ENCODE results near the gene RNU6-7. TPM values are rescaled to one million over a fixed set of nuclear protein-coding genes. Genes with fewer than 3 reads are reported as not detected.

RNU6-7 gene
- polyA plus RNA-seq, 1 of the 3 experiments (the other 2 are of a cell fraction): not detected

DNA sequence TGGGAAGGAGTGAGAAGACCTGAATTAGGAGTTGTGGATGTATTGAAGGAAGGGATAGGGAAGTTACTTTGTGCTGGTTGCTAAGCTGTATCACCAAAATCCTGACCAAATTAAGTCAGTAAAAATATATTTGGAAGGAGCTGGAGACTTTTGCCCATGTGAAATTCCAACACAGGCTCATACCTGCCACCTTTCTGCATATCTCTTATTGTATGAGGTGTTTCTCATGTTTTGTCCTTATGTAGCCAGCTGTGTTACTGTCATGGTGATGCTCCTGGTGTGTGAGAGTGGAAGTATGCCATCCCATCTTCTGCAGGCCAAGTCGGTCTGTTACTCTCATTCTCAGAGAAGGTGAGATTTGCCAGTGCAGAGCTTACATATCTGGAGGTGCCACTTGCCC, 30.6 kb downstream of the RNU6-7 start:
- no peak overlapping the region for H3K4me2 ChIP-seq
- H3F3A ChIP-seq (replicated peaks; ENCODE audit: insufficient read depth): peaks cover 7% of the 10 kb centered on the region
- no peak for DNase-seq
- H3K27ac ChIP-seq (ENCODE audit: low read depth in 2 of 2, low read length in 1 of 2): no peak overlapping the region
- no peaks in the 10 kb centered on the region for H3K9me2 ChIP-seq
- no peaks in the 10 kb centered on the region for H4K20me1 ChIP-seq (ENCODE audit: insufficient read depth)
- no peaks in the 10 kb centered on the region for H3K9me3 ChIP-seq
- H3K4me3 ChIP-seq (ENCODE audit: low read depth in 2 of 2, low read length in 1 of 2): no peak overlapping the region
- H3K27me3 ChIP-seq (ENCODE audit: insufficient read depth): no peaks in the 10 kb centered on the region
- H3K36me3 ChIP-seq (replicated peaks in 1 of 2; ENCODE audit: control insufficient read depth in 1 of 2, insufficient read depth in 2 of 2, low read length in 1 of 2): no peaks in the 10 kb centered on the region
- TF ChIP-seq GATA2 (CRISPR knock-in tag; IDR thresholded peaks at IDR 0.05) (no peak), EP300 (IDR thresholded peaks at IDR 0.05; ENCODE audit: borderline replicate concordance in 1 of 2, low read depth in 1 of 2, low read length in 1 of 2) (no peak), FOXJ3 (CRISPR knock-in tag; IDR thresholded peaks at IDR 0.05) (no peak), SIN3A (IDR thresholded peaks at IDR 0.05; ENCODE audit: borderline replicate concordance, low read depth, low read length) (no peak), ELF1 (IDR thresholded peaks at IDR 0.05) (no peak), NFIC (IDR thresholded peaks at IDR 0.05; ENCODE audit: borderline replicate concordance) (no peak), TAF1 (IDR thresholded peaks at IDR 0.05; ENCODE audit: borderline replicate concordance, low read depth, low read length) (no peak), MXI1 (IDR thresholded peaks at IDR 0.05; ENCODE audit: low read depth, low read length) (no peak), NRF1 (IDR thresholded peaks at IDR 0.05; ENCODE audit: low read depth, low read length) (no peak), RCOR1 (IDR thresholded peaks at IDR 0.05; ENCODE audit: low read length) (no peak), ZBTB33 (IDR thresholded peaks at IDR 0.05; ENCODE audit: borderline replicate concordance, low read depth) (no peak), JUND (IDR thresholded peaks at IDR 0.05) (no peak), PBX3 (IDR thresholded peaks at IDR 0.05) (no peak), EZH2phosphoT487 (IDR thresholded peaks at IDR 0.05; ENCODE audit: borderline replicate concordance, low read depth) (no peak), FOXM1 (IDR thresholded peaks at IDR 0.05; ENCODE audit: low read depth) (no peak)
- TF ChIP-seq, protein P1, sequence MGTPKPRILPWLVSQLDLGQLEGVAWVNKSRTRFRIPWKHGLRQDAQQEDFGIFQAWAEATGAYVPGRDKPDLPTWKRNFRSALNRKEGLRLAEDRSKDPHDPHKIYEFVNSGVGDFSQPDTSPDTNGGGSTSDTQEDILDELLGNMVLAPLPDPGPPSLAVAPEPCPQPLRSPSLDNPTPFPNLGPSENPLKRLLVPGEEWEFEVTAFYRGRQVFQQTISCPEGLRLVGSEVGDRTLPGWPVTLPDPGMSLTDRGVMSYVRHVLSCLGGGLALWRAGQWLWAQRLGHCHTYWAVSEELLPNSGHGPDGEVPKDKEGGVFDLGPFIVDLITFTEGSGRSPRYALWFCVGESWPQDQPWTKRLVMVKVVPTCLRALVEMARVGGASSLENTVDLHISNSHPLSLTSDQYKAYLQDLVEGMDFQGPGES (IDR thresholded peaks at IDR 0.05; ENCODE audit: low read depth, low read length): no peak
- TF ChIP-seq, protein P2, sequence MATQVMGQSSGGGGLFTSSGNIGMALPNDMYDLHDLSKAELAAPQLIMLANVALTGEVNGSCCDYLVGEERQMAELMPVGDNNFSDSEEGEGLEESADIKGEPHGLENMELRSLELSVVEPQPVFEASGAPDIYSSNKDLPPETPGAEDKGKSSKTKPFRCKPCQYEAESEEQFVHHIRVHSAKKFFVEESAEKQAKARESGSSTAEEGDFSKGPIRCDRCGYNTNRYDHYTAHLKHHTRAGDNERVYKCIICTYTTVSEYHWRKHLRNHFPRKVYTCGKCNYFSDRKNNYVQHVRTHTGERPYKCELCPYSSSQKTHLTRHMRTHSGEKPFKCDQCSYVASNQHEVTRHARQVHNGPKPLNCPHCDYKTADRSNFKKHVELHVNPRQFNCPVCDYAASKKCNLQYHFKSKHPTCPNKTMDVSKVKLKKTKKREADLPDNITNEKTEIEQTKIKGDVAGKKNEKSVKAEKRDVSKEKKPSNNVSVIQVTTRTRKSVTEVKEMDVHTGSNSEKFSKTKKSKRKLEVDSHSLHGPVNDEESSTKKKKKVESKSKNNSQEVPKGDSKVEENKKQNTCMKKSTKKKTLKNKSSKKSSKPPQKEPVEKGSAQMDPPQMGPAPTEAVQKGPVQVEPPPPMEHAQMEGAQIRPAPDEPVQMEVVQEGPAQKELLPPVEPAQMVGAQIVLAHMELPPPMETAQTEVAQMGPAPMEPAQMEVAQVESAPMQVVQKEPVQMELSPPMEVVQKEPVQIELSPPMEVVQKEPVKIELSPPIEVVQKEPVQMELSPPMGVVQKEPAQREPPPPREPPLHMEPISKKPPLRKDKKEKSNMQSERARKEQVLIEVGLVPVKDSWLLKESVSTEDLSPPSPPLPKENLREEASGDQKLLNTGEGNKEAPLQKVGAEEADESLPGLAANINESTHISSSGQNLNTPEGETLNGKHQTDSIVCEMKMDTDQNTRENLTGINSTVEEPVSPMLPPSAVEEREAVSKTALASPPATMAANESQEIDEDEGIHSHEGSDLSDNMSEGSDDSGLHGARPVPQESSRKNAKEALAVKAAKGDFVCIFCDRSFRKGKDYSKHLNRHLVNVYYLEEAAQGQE (IDR thresholded peaks at IDR 0.05; ENCODE audit: low read depth, low read length): no peak
- H3K9ac ChIP-seq: no peak overlapping the region
- no peak overlapping the region for H2AFZ ChIP-seq (ENCODE audit: low read depth)
- peaks cover 6 to 16% of the 10 kb centered on the region in 2 experiments for H3K4me1 ChIP-seq (ENCODE audit: control insufficient read depth in 1 of 2, insufficient read depth in 2 of 2, low read depth in 1 of 2, low read length in 1 of 2)
- WGBS (ENCODE audit: low lambda C conversion rate): 73% methylated on average over 1 of the region's 1 CpG
- H3K79me2 ChIP-seq (ENCODE audit: insufficient read depth): no peaks in the 10 kb centered on the region
- ChIA-PET POLR2A (no interaction called here), CTCF (interaction anchor here (0.8 to 1.4 kb wide), 5 partner anchors 11 to 22 kb away, joined by 3 to 9 read pairs (median 3); no protein-coding TSS in a partner anchor)
